RWPE1 (cell line): Measurements from ENCODE around the gene TPRG1L.

ENCODE experiments used
- CTCF ChIA-PET: fragments of 350-600 bp; sonication (Branson Sonifier 250); formaldehyde crosslinking; extraction: SDS; loops from one replicate; lab custom pipeline; 2021; lab: Yijun Ruan, JAX
- POLR2A ChIA-PET: fragments of 400-600 bp; formaldehyde crosslinking; extraction: SDS; loops from one replicate; lab custom pipeline; 2020; ENCODE audit warnings: antibody characterized with exemption; ENCODE audit not compliant: low non-redundant PET; lab: Yijun Ruan, JAX
- DNase-seq: peaks from one replicate; pipeline ENCODE4 v3.0.0; 2012; ENCODE audit warnings: low spot score
- H3K27ac ChIP-seq: fragments of 450-650 bp; 2 replicates; pipeline ENCODE4 v1.5.1; 2017
- TF ChIP-seq, protein P1 (sequence below): fragments of 450-650 bp; conservative IDR thresholded peaks from 2 replicates; pipeline ENCODE4 v1.5.1; 2017; ENCODE audit warnings: low read depth, mild to moderate bottlenecking

TPRG1L gene

DNA sequence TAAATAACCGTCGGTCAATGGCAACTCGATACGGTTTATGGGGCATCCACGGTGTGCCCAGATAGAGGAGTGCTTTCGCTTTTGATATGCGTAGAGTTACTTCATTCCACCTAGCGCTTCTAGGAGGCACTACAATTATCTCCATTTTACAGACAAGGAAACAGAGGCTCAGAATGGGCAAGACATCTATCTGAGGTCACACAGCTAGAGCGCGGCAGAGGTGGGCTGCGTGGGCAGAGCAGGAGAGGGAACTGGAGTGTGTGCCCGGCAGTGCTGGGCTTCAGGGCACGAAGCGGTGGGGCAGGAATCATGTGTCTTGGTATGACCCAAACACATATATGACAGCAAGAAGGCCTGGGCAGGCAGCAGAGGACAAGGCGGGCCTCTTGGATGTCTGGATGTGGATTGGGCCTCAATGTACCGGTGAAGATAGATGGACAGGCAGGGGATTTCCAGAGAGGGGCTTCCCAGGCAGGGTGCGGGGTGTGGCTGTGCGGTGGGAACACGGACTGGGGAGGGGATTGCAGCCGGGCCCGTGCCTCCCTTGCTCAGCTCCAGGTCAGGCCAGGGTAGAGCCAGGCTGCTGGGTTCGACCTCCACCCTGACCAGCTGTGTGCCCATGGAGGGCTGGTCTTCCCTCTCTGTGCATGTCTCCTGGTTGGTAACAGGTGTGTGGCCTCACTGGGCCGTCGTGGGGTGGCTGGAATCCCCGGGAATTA, 48.7 kb downstream of the TPRG1L start:
- ChIA-PET CTCF (interaction anchor here (0.9 kb wide), 1 partner anchor 51 kb away, joined by 4 read pairs; no protein-coding TSS in a partner anchor), POLR2A (no interaction called here)
- TF ChIP-seq, protein P1, sequence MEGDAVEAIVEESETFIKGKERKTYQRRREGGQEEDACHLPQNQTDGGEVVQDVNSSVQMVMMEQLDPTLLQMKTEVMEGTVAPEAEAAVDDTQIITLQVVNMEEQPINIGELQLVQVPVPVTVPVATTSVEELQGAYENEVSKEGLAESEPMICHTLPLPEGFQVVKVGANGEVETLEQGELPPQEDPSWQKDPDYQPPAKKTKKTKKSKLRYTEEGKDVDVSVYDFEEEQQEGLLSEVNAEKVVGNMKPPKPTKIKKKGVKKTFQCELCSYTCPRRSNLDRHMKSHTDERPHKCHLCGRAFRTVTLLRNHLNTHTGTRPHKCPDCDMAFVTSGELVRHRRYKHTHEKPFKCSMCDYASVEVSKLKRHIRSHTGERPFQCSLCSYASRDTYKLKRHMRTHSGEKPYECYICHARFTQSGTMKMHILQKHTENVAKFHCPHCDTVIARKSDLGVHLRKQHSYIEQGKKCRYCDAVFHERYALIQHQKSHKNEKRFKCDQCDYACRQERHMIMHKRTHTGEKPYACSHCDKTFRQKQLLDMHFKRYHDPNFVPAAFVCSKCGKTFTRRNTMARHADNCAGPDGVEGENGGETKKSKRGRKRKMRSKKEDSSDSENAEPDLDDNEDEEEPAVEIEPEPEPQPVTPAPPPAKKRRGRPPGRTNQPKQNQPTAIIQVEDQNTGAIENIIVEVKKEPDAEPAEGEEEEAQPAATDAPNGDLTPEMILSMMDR: no peak
- no peak for DNase-seq
- H3K27ac ChIP-seq: no peak overlapping the region

DNA sequence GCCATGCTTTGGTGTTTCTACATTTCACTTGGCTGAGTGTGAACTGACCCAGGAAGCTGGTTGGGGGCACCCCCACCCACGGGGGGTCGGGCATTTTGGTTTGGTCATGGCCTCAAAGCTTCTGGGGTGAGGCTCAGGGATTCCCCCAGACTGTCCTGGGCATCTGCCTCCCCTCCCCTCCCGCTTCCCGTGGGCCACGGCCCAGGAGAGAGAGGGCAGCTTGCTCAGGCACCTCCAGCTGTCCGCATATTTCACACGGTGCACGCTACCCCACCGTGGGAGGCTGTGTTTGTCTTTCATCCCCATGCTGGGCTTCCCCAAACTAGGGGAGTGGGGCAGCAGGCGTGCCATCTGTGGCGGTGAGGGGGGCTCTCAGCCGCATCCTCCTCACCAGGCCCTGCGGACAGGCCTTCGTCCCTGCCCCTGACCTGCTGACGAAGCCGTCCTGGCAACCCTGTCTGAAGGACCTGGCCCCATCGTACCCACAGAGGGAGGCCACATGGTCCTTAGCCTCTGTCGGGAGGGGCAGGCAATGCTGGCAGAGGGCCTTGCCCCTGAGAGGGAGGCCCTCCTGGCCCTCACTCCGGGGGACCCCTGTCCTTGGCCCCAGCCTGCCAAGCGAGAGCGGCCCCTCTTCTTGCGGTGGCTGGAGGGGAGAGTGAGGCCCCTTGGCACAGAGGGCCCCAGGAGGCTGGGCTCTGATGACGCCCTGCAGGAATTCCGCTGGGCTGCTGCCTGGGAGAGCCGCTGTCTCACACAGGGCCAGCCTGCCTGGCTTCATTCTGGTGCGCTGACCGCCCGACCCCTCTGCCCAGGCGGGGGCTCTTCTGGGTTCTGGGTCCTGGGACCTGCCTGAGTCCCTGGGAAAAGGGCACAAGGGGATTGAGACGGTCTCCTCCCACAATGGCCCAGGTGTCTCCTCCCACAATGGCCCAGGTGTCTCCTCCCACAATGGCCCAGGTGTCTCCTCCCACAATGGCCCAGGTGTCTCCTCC, 49.6 kb downstream of the TPRG1L start:
- POLR2A ChIA-PET: no interaction called here
- no peak overlapping the region for H3K27ac ChIP-seq
- CTCF ChIA-PET: no interaction called here
- no peak for DNase-seq
- TF ChIP-seq, protein P1: no peak

DNA sequence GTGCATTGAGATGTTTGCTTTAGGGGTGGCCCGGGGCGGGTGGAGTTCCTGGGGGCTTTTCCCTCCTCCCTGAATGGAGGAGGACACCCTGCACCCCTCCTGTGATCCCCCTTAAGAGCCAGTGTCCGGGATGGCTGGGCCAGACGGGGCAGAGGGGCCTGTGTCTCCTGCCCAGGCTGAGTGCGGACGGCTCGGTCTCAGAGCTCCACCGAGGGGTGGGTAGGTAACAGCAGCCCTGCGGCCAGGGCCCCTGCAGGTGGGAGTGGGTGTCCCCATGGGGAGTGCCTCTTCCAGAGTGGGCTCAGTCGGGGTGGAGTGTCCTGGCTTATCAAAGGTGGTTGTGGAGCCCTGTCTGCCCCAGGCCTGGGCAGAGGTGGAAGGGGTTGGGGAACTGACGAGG, 50.6 kb downstream of the TPRG1L start:
- no peak overlapping the region for H3K27ac ChIP-seq
- DNase-seq: no peak
- CTCF ChIA-PET: no interaction called here
- POLR2A ChIA-PET: no interaction called here
- TF ChIP-seq, protein P1: no peak

DNA sequence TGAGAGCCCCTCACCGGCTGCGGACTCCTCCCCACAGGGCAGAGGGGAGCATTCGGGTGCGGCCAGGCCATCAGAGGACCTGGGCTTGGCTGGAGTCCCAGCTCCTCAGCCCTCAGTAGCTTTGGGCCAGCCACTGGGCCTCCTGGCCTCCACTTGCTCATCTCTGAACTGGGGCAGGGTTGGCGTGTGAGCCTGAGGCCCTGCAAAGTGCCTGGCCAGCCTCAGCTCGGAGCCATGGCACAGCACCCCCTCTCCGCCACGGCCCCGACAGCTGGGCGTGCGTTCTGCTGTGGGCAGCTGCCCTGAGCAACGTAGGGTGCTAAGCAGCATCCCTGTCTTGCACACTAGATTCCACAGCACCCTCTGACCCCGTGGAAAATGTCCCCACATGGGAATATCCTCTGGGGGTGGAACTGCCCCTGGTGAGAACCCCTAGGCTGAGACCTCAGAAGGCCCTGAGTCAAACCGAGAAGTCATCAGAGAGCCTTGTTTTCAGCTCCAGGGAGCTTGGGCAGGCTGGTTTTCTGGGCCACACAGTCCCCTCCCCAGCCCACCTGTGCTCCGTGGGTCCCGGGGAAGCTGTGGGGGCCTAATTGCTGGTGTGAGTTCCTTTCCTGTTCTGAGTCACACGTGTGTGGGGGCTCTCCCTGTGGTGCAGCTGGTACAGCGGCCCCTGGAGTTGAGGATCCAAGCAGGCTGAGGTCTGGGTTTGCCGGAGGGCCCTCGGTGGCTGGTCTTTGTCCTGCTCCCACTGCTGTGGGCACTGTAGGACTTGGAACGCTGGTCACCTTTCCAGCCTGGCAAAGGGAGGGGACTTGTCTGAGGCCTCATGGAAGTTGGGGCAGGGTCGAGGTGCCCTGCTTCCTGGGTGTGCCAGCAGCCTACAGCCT, 52.0 kb downstream of the TPRG1L start:
- TF ChIP-seq, protein P1: no peak
- ChIA-PET POLR2A (no interaction called here), CTCF (interaction anchor here (0.6 to 1.4 kb wide), 2 partner anchors 48 to 50 kb away, joined by 4 to 5 read pairs; no protein-coding TSS in a partner anchor)
- DNase-seq: no peak
- 0 out of 2 replicates have a peak overlapping the region, but pooled peaks have one; percentile 5 for H3K27ac ChIP-seq

DNA sequence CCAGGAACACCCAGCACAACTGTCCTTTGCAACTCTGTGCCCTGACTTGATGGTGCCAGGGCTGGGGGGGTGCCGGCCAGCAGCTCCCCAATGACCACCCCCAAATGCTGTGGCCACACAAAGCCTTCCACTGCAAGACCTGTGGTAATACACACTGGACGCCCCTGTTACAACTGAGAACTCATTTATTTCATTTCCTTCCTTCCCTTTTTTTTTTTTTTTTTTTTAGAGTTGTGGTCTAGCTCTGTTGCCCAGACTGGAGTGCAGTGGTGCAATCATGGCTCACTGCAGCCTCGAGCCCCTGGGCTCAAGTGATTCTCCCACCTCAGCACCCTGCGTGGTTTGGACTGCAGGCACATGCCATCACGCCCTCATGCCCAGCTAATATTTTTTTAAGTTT, 52.7 kb downstream of the TPRG1L start:
- 0 out of 2 replicates have a peak overlapping the region, but pooled peaks have one; percentile 5 for H3K27ac ChIP-seq
- DNase-seq: no peak
- TF ChIP-seq, protein P1: no peak
- ChIA-PET POLR2A (no interaction called here), CTCF (interaction anchor here (1.4 kb wide), 1 partner anchor 47 kb away, joined by 4 read pairs; no protein-coding TSS in a partner anchor)
